Neural crest cell (in vitro differentiated cells): ENCODE measurements around the gene SEPTIN8. TPM values are rescaled to one million over a fixed set of nuclear protein-coding genes. Genes with fewer than 3 reads are reported as not detected.

Experiments used
- DNase-seq: peaks from one replicate; pipeline ENCODE4 v3.0.0; 2021; ENCODE audit warnings: low read depth, mixed read lengths, low spot score
- H3K27ac Mint-ChIP-seq: one replicate; pipeline ENCODE4 v1.8.0; 2021; ENCODE audit warnings: mild to moderate bottlenecking, mixed read lengths; ENCODE audit not compliant: unreplicated experiment
- H3K27me3 Mint-ChIP-seq: 2 replicates; pipeline ENCODE4 v1.8.0; 2021; ENCODE audit warnings: low read depth, mild to moderate bottlenecking, mixed read lengths
- H3K36me3 Mint-ChIP-seq: 2 replicates; pipeline ENCODE4 v1.8.0; 2021; ENCODE audit warnings: low read depth, mild to moderate bottlenecking, mixed read lengths
- H3K4me1 Mint-ChIP-seq: 2 replicates; pipeline ENCODE4 v1.8.0; 2021; ENCODE audit warnings: mixed read lengths
- H3K4me3 Mint-ChIP-seq: one replicate; pipeline ENCODE4 v1.8.0; 2021; ENCODE audit warnings: mild to moderate bottlenecking, mixed read lengths
- H3K9me3 Mint-ChIP-seq: 2 replicates; pipeline ENCODE4 v1.8.0; 2021; ENCODE audit warnings: mixed read lengths
- CTCF ChIP-seq: fragments of 200-600 bp; sonication (generic); conservative IDR thresholded peaks from 2 replicates; pipeline ENCODE4 v1.5.0; 2021; ENCODE audit warnings: antibody characterized with exemption, mild to moderate bottlenecking
- total RNA-seq: library from RNA; stranded (reverse); gene quantifications from 2 replicates; pipeline ENCODE4 v1.2.1, GENCODE V29; 2021

The SEPTIN8 gene
- total RNA-seq, 1 donor from 2014 or later = 71.1 TPM

GRCh38 chr5:132761321-132762240 lies 15.5 kb downstream of the SEPTIN8 start:
- Mint-ChIP-seq H3K36me3 (no peaks in the 10 kb centered on the region), H3K27ac (no peak overlapping the region), H3K9me3 (no peaks in the 10 kb centered on the region), H3K4me3 (no peak overlapping the region), H3K27me3 (no peaks in the 10 kb centered on the region), H3K4me1 (no peaks in the 10 kb centered on the region)
- no peak for DNase-seq
- TF ChIP-seq CTCF = no peak

GRCh38 chr5:132760601-132761317 lies 16.3 kb downstream of the SEPTIN8 start:
- no peaks in the 10 kb centered on the region for H3K36me3 Mint-ChIP-seq
- H3K9me3 Mint-ChIP-seq = no peaks in the 10 kb centered on the region
- H3K4me1 Mint-ChIP-seq = no peaks in the 10 kb centered on the region
- H3K4me3 Mint-ChIP-seq = no peak overlapping the region
- no peak overlapping the region for H3K27ac Mint-ChIP-seq
- no peak for DNase-seq
- H3K27me3 Mint-ChIP-seq = no peaks in the 10 kb centered on the region
- no peak for TF ChIP-seq CTCF

GRCh38 chr5:132760049-132760420 lies 17.0 kb downstream of the SEPTIN8 start:
- Mint-ChIP-seq H3K36me3 (no peaks in the 10 kb centered on the region), H3K9me3 (no peaks in the 10 kb centered on the region), H3K4me1 (no peaks in the 10 kb centered on the region), H3K27me3 (no peaks in the 10 kb centered on the region), H3K27ac (peak overlapping the region; percentile 43), H3K4me3 (no peak overlapping the region)
- TF ChIP-seq CTCF = no peak
- no peak for DNase-seq

GRCh38 chr5:132759114-132760048 lies 17.7 kb downstream of the SEPTIN8 start:
- Mint-ChIP-seq H3K36me3 (no peaks in the 10 kb centered on the region), H3K27me3 (no peaks in the 10 kb centered on the region), H3K4me1 (no peaks in the 10 kb centered on the region), H3K4me3 (no peak overlapping the region), H3K9me3 (no peaks in the 10 kb centered on the region), H3K27ac (no peak overlapping the region)
- TF ChIP-seq CTCF = no peak
- DNase-seq = no peak

GRCh38 chr5:132758451-132758850 lies 18.6 kb downstream of the SEPTIN8 start:
- Mint-ChIP-seq H3K4me1 (no peaks in the 10 kb centered on the region), H3K36me3 (no peaks in the 10 kb centered on the region), H3K27ac (no peak overlapping the region), H3K4me3 (no peak overlapping the region), H3K27me3 (no peaks in the 10 kb centered on the region), H3K9me3 (no peaks in the 10 kb centered on the region)
- no peak for TF ChIP-seq CTCF
- DNase-seq = no peak
